Measurements from ENCODE around the gene FBRS.
"Not testable (repeated sequence)": the region's sequence is repeated elsewhere in the genome, so short reads cannot be mapped to it uniquely, and the experiment has no call there.

The FBRS gene

GRCh38 chr16:30688701-30689100, 30.5 kb downstream of the FBRS start:
- TF ChIP-seq, protein P1, sequence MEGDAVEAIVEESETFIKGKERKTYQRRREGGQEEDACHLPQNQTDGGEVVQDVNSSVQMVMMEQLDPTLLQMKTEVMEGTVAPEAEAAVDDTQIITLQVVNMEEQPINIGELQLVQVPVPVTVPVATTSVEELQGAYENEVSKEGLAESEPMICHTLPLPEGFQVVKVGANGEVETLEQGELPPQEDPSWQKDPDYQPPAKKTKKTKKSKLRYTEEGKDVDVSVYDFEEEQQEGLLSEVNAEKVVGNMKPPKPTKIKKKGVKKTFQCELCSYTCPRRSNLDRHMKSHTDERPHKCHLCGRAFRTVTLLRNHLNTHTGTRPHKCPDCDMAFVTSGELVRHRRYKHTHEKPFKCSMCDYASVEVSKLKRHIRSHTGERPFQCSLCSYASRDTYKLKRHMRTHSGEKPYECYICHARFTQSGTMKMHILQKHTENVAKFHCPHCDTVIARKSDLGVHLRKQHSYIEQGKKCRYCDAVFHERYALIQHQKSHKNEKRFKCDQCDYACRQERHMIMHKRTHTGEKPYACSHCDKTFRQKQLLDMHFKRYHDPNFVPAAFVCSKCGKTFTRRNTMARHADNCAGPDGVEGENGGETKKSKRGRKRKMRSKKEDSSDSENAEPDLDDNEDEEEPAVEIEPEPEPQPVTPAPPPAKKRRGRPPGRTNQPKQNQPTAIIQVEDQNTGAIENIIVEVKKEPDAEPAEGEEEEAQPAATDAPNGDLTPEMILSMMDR (IDR thresholded peaks at IDR 0.05; ENCODE audit: low read depth, low read length, missing control alignments): no peak
- no peak overlapping the region for H3K4me3 ChIP-seq (replicated peaks; ENCODE audit: low read depth, low read length)
- DNase-seq (ENCODE audit: extremely low read depth, low read depth): no peak

DNA sequence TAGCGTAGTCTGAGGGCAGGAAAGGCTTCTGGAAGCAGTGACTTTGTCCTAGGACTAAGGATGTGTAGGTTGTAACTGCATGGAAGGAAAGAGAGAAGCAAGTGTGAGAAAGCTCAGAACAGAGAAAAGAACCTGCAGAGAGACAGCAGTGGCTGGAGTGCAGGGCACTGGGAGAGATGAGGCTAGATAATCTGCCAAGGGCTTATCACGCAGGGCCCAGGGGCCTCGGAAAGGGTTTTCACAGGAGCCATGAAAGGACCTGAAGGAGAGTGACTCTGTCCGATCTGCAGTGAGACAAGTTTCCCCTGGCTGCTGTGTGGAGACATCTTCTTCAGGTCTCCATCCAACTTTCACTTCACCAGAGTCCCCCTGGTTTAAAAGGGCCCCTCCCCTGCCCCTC, 33.7 kb downstream of the FBRS start:
- TF ChIP-seq, protein P1 (IDR thresholded peaks at IDR 0.05; ENCODE audit: low read depth, low read length, missing control alignments): no peak
- no peak for DNase-seq (ENCODE audit: extremely low read depth, low read depth)
- no peak overlapping the region for H3K4me3 ChIP-seq (replicated peaks; ENCODE audit: low read depth, low read length)

- H3K4me3 ChIP-seq (replicated peaks; ENCODE audit: low read depth, low read length): no peak overlapping the region
- DNase-seq (ENCODE audit: extremely low read depth, low read depth): no peak
- TF ChIP-seq, protein P1 (IDR thresholded peaks at IDR 0.05; ENCODE audit: low read depth, low read length, missing control alignments): no peak
These were observed 34.3 kb downstream of the FBRS start for GRCh38 chr16:30692396-30693064.

DNA sequence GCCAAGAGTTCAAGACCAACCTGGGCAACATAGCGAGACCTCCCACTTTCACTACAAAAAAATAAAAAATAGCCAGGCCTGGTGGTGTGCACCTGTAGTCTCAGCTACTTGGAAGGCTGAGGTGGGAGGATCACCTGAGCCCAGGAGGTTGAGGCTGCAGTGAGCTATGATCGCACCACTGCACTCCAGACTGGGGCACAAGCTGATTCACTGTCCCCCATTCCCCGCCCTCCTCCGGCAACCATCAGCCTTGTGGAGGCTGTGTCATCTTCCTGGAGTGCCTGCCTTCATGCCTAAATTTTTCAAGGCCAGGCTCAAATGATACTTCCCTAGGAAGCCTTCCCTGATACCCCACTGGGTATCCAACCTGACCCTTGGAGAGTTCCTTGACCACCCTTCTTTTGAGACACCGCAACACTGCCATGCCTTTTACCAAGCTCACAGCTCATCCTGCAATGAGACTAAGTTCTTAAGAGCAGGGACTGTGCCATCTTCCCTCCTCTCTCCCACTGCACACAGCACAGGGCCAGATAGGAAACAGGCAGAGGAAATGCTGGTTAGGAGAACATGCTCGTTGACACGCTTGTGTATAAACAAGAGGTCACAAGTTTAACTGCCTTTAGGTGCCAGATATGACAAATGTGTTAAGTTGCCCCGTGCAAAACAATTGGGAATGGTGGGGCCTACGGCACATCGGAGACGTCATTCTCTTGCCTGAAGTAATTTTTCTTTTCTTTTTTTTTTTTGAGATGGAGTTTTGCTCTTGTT, 36.9 kb downstream of the FBRS start:
- DNase-seq (ENCODE audit: extremely low read depth, low read depth): no peak
- TF ChIP-seq, protein P1 (IDR thresholded peaks at IDR 0.05; ENCODE audit: low read depth, low read length, missing control alignments): no peak
- no peak overlapping the region for H3K4me3 ChIP-seq (replicated peaks; ENCODE audit: low read depth, low read length)

GRCh38 chr16:30696646-30697045, 38.4 kb downstream of the FBRS start:
- DNase-seq (ENCODE audit: extremely low read depth, low read depth); H3K4me3 ChIP-seq (replicated peaks; ENCODE audit: low read depth, low read length): not testable (repeated sequence)

DNA sequence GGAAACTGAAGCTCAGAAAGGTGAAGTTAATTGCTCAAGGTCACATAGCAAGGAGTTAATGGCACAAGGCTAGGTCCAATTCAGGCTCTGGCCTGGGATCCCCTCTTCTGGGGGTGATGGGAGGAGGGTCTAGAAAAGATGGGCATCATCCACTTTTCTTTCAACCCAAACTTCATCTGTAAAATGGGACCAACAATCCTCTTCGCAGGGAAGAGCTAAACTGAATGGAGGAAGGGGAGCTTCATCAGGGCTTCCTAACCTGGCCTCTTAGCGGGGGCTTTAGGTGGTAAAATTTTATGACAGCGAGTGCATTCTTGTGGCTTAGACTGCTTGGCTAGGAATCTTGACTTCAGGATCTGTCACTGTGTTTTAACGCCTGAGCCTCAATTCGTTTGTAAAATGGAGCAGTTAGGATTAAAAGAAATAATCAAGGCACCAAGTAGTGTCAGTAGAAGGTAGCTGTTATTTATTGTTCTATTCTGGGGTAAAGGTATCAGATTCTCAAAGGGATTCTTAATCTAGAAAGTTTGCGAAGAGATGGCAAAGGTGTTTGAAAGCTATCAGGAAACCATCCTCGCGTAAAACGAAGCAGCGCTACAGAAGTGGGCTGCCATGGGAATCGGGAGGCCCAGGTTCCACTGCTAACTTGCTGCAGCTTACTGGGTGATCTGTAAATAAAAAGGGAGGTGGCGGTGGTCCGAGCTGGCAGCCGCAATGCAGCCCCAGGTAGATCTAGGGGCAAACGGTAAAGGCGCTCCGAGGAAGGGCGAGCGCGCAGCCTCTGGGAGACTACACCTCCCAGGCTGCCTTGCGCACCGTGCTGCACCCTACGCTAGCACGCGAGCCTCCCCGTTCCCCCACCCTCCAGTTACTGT, 39.3 kb downstream of the FBRS start:
- TF ChIP-seq, protein P1 (IDR thresholded peaks at IDR 0.05; ENCODE audit: low read depth, low read length, missing control alignments): no peak
- no peak for DNase-seq (ENCODE audit: extremely low read depth, low read depth)
- H3K4me3 ChIP-seq (replicated peaks; ENCODE audit: low read depth, low read length): peak overlapping the region; percentile 92
